HG02938 (cell line): Measurements from ENCODE around the gene ITGB6.

Source experiments
- ATAC-seq: cut with Tn5 transposase; IDR thresholded peaks from one replicate; pipeline ENCODE4 v1.9.1; 2021; ENCODE audit warnings: mild to moderate bottlenecking, moderate library complexity; ENCODE audit not compliant: unreplicated experiment

ITGB6 gene

GRCh38 chr2:160104115-160104514, 96.0 kb downstream of the ITGB6 start:
- no peak for ATAC-seq

GRCh38 chr2:160097326-160097725, 102.7 kb downstream of the ITGB6 start:
- no peak for ATAC-seq

- peak; percentile 59 for ATAC-seq
Measured at GRCh38 chr2:160096409-160096808, 103.7 kb downstream of the ITGB6 start.

GRCh38 chr2:160092445-160092844, 107.6 kb downstream of the ITGB6 start:
- ATAC-seq, result no peak

GRCh38 chr2:160091381-160091780, 108.7 kb downstream of the ITGB6 start:
- no peak for ATAC-seq

- no peak for ATAC-seq
Measured at GRCh38 chr2:160087854-160088745, 112.0 kb downstream of the ITGB6 start.

GRCh38 chr2:160085662-160086061, 114.4 kb downstream of the ITGB6 start:
- ATAC-seq, result no peak

GRCh38 chr2:160077912-160078810, 121.9 kb downstream of the ITGB6 start:
- no peak for ATAC-seq

GRCh38 chr2:160076914-160077313, 123.2 kb downstream of the ITGB6 start:
- ATAC-seq, result no peak

GRCh38 chr2:160076241-160076640, 123.8 kb downstream of the ITGB6 start:
- no peak for ATAC-seq

- ATAC-seq, result no peak
Measured at GRCh38 chr2:160075171-160075570, 124.9 kb downstream of the ITGB6 start.

- ATAC-seq, result no peak
Measured at GRCh38 chr2:160073284-160073888, 126.7 kb downstream of the ITGB6 start.

GRCh38 chr2:160068906-160069305, 131.2 kb downstream of the ITGB6 start:
- ATAC-seq, result no peak

- no peak for ATAC-seq
Measured at GRCh38 chr2:160064916-160065315, 135.2 kb downstream of the ITGB6 start.

- ATAC-seq, result no peak
Measured at GRCh38 chr2:160063879-160064612, 136.0 kb downstream of the ITGB6 start.

- ATAC-seq, result no peak
Measured at GRCh38 chr2:160063271-160063670, 136.8 kb downstream of the ITGB6 start.

- no peak for ATAC-seq
Measured at GRCh38 chr2:160062292-160063005, 137.6 kb downstream of the ITGB6 start, which contains the start of gene PLA2R1. Gene PLA2R1 (minus strand): TSS chr2:160062615. CDS start chr2:160062403, 212 bp downstream.

GRCh38 chr2:160061944-160062291, 138.2 kb downstream of the ITGB6 start:
- no peak for ATAC-seq

GRCh38 chr2:160061533-160061932, 138.5 kb downstream of the ITGB6 start:
- no peak for ATAC-seq

- ATAC-seq, result no peak
Measured at GRCh38 chr2:160060297-160060696, 139.8 kb downstream of the ITGB6 start.
